Hepatocyte (in vitro differentiated cells): ENCODE data around the gene COMT.

ENCODE experiments used
- EZH2 ChIP-seq: fragments of 200-600 bp; sonication (generic); IDR thresholded peaks from 2 replicates; pipeline ENCODE4 v1.6.1; 2016; ENCODE audit warnings: antibody characterized with exemption, mild to moderate bottlenecking, borderline replicate concordance
- TF ChIP-seq, protein P1 (sequence below): fragments of 200-600 bp; sonication (generic); IDR thresholded peaks from 2 replicates; pipeline ENCODE4 v1.5.1; 2016; ENCODE audit warnings: antibody characterized with exemption, mild to moderate bottlenecking; ENCODE audit not compliant: poor library complexity

DNA sequence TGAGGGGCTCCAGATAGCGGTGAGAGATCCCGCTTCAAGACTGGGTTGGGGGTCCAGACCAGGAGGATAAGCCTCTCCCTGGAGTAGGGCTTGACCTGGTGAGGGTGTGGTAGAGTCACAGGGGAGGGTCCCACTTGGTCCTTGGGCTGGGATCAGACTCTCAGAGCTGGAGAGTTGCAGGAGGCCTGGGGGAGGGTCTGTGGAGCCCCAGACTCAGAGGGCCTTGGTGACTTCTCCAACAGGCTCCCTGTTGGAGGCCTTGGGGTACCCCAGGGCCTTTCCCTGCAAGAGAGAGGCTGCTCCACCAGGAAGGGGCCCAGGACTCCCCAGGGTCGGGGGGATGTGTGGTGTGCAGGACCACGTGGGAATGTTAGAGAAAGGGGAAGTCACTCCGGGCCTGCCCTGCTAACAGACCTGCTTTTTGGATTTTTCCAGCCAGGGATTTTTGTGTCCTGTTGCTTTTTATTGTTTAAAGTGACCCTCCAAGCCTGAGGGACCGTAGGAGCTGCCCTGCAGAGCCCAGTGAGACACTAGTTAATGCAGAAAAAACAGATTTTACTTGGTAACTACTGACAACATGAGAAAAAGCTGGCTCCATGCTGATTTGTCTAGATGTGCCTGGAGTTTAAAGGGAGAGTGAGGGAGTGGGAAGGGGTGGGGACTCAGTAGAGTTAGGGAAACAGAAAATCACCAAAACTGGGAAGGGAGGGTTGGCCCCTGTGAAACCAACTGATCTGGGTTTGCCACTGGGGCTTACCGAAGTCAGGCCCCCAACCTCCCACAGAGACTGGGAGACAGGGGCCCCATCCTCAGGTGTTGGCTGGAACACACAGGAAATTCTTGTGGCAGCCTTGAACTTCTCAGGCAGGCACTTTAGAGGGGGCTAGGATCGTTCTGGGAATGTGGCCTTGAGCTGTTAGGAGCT, 847 bp downstream of the COMT start:
- TF ChIP-seq, protein P1, sequence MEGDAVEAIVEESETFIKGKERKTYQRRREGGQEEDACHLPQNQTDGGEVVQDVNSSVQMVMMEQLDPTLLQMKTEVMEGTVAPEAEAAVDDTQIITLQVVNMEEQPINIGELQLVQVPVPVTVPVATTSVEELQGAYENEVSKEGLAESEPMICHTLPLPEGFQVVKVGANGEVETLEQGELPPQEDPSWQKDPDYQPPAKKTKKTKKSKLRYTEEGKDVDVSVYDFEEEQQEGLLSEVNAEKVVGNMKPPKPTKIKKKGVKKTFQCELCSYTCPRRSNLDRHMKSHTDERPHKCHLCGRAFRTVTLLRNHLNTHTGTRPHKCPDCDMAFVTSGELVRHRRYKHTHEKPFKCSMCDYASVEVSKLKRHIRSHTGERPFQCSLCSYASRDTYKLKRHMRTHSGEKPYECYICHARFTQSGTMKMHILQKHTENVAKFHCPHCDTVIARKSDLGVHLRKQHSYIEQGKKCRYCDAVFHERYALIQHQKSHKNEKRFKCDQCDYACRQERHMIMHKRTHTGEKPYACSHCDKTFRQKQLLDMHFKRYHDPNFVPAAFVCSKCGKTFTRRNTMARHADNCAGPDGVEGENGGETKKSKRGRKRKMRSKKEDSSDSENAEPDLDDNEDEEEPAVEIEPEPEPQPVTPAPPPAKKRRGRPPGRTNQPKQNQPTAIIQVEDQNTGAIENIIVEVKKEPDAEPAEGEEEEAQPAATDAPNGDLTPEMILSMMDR, result no peak
- no peak for TF ChIP-seq EZH2
